GM12875 (cell line): ENCODE results near the gene VPS45.

ENCODE experiments used
- H3K4me3 ChIP-seq: one replicate; pipeline ENCODE4 v1.5.1; 2011; ENCODE audit warnings: low read depth, low read length, control low read depth
- CTCF ChIP-seq: IDR thresholded peaks from 2 replicates; pipeline ENCODE4 v1.5.1; 2011; ENCODE audit warnings: low read depth, mild to moderate bottlenecking, control low read depth, inconsistent platforms, low read length, moderate library complexity, borderline replicate concordance; ENCODE audit not compliant: insufficient read depth

The VPS45 gene

DNA sequence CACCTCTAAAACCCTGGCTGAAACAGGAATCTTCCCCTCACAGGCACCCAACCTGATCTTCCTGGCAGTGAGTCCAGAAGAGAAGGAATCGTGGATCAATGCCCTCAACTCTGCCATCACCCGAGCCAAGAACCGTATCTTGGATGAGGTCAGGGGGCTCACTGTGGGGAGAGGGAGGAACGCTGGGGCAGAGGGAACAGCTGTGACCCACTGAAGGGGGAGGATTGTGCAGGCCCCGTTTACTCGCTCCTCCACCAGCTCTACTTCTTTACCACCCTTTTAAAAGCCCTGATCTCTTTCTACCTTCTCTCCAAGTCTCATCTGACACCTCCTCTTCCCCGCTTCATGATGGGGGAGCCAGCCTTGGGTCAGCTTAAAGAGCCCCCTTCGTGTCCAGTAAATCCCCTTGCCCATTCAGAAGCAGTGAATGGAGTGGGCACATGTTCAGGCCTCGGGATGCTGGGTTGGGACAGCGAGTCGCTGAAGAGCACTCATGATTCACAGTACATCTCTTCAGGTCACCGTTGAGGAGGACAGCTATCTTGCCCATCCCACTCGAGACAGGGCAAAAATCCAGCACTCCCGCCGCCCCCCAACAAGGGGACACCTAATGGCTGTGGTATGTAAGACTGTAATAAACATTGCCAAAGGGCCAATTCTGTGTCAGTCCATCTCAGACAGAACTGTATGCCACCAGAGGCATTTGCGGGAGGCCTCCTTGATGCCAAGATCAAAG is 89.5 kb downstream of the VPS45 start:
- TF ChIP-seq CTCF: no peak

GRCh38 chr1:150159550-150159949 is 92.0 kb downstream of the VPS45 start:
- TF ChIP-seq CTCF: no peak
- peak overlapping the region; percentile 34 for H3K4me3 ChIP-seq

More for the DNA sequence above, 89.5 kb downstream of the VPS45 start:
- no peak overlapping the region for H3K4me3 ChIP-seq

- H3K4me3 ChIP-seq: peak overlapping the region; percentile 52
These were observed 93.5 kb downstream of the VPS45 start for GRCh38 chr1:150160964-150161621.

GRCh38 chr1:150161747-150162581 is 94.4 kb downstream of the VPS45 start:
- peak overlapping the region; percentile 26 for H3K4me3 ChIP-seq
- peak; percentile 12; the same call in 1 of the 2 replicates for TF ChIP-seq CTCF

More at GRCh38 chr1:150160964-150161621, 93.5 kb downstream of the VPS45 start:
- TF ChIP-seq CTCF: no peak

- no peak for TF ChIP-seq CTCF
- peak overlapping the region; percentile 26 for H3K4me3 ChIP-seq
These were observed 94.9 kb downstream of the VPS45 start for GRCh38 chr1:150162582-150162861.

GRCh38 chr1:150162862-150163706 is 95.5 kb downstream of the VPS45 start:
- H3K4me3 ChIP-seq: peak overlapping the region; percentile 26
- no peak for TF ChIP-seq CTCF
